ENCODE measurements around the gene OR6F1.
"Not testable (repeated sequence)": the region's sequence is repeated elsewhere in the genome, so short reads cannot be mapped to it uniquely, and the experiment has no call there.

Gene OR6F1

DNA sequence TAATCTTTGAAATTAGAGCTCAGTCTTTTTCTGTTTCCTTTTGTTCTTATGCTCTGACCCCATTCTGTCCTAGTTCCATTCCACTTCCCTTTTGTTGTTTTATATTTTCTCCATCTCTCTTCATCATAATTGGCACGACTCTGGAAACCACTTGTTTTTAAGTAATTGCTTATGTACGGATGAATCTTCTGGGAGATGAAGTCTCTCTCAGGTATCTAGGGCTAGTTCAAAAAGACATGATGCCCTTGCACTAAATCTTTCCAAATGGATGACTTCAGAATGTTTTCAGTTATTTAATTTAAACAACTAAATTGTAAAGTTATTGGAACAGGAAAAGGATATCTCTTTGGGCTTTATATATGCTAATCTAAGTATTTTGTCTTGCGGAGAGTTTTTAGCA lies at the start of gene OR6F1:
OR6F1 (minus strand) TSS at position 101 of the 400 bp plus-strand sequence. CDS start 3,891 bp downstream, outside the sequence.
- H3K4me1 ChIP-seq (ENCODE audit: low read depth, poor library complexity, severe bottlenecking) = no peaks in the 10 kb centered on the region
- TF ChIP-seq, protein P1, sequence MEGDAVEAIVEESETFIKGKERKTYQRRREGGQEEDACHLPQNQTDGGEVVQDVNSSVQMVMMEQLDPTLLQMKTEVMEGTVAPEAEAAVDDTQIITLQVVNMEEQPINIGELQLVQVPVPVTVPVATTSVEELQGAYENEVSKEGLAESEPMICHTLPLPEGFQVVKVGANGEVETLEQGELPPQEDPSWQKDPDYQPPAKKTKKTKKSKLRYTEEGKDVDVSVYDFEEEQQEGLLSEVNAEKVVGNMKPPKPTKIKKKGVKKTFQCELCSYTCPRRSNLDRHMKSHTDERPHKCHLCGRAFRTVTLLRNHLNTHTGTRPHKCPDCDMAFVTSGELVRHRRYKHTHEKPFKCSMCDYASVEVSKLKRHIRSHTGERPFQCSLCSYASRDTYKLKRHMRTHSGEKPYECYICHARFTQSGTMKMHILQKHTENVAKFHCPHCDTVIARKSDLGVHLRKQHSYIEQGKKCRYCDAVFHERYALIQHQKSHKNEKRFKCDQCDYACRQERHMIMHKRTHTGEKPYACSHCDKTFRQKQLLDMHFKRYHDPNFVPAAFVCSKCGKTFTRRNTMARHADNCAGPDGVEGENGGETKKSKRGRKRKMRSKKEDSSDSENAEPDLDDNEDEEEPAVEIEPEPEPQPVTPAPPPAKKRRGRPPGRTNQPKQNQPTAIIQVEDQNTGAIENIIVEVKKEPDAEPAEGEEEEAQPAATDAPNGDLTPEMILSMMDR (conservative IDR thresholded peaks at IDR 0.05; ENCODE audit: low read depth, low read length) = no peak
- H3K79me2 ChIP-seq (ENCODE audit: insufficient read depth, low read depth) = no peaks in the 10 kb centered on the region
- H3K4me2 ChIP-seq = no peak within 1 kb of the TSS
- H3K27me3 ChIP-seq (ENCODE audit: insufficient read depth, low read depth) = no peaks in the 10 kb centered on the region
- no peak within 1 kb of the TSS for H3K27ac ChIP-seq
- no peaks in the 10 kb centered on the region for H4K20me1 ChIP-seq (ENCODE audit: insufficient read depth)
- H3K9ac ChIP-seq = no peak within 1 kb of the TSS
- H3K36me3 ChIP-seq (ENCODE audit: insufficient read depth) = no peaks in the 10 kb centered on the region
- H2AFZ ChIP-seq (ENCODE audit: low read depth) = no peak within 1 kb of the TSS
- H3K4me3 ChIP-seq (IDR thresholded peaks at IDR 0.05; ENCODE audit: insufficient read depth, low read depth, low read length) = no peak within 1 kb of the TSS

DNA sequence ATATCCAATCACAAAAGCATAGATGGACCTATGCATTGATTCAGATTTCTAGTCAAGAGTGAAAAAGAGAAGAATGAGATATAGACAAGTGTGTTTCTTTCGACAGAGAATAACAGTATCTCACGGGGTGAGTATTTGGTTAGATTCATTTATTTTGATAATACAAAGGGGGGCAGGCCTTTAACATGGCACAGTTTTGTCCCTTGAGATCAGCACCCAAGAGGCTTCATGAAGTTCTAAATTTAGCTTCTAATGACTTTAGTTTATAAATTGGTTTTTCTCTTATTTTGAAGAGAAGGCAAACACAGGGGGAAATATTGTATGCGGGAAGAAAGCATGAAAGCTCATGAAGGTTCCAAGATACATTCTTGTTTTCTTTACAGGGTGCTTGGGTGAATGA lies 44.0 kb upstream of the OR6F1 start, which contains the start of gene OR1C1:
OR1C1 (minus strand) TSS at position 101 of the 400 bp plus-strand sequence. CDS start 2,150 bp downstream, outside the sequence.
- H2AFZ ChIP-seq (ENCODE audit: low read depth) = no peak within 1 kb of the TSS
- H3K4me2 ChIP-seq = no peak within 1 kb of the TSS
- H3K4me1 ChIP-seq (ENCODE audit: low read depth, poor library complexity, severe bottlenecking) = no peaks in the 10 kb centered on the region
- no peaks in the 10 kb centered on the region for H3K79me2 ChIP-seq (ENCODE audit: insufficient read depth, low read depth)
- H4K20me1 ChIP-seq (ENCODE audit: insufficient read depth) = no peaks in the 10 kb centered on the region
- H3K9ac ChIP-seq = no peak within 1 kb of the TSS
- no peak within 1 kb of the TSS for H3K4me3 ChIP-seq (IDR thresholded peaks at IDR 0.05; ENCODE audit: insufficient read depth, low read depth, low read length)
- H3K27ac ChIP-seq = no peak within 1 kb of the TSS
- no peaks in the 10 kb centered on the region for H3K27me3 ChIP-seq (ENCODE audit: insufficient read depth, low read depth)
- H3K36me3 ChIP-seq (ENCODE audit: insufficient read depth) = no peaks in the 10 kb centered on the region
- TF ChIP-seq, protein P1 (conservative IDR thresholded peaks at IDR 0.05; ENCODE audit: low read depth, low read length) = no peak

DNA sequence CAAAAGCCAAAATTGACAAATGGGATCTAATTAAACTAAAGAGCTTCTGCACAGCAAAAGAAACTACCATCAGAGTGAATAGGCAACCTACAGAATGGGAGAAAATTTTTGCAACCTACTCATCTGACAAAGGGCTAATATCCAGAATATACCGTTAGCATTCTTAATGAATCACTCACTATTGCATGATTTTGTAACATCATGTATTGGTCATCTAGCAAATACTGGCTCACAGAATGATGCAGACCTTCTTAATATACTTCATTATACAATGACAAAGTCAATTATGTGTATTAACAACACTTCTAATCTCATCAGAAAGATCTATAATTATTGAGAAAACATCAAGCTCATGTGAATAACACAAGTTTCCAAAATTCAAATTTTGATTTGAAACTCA lies 37.9 kb upstream of the OR6F1 start:
- not testable (repeated sequence) for H3K9ac ChIP-seq; H4K20me1 ChIP-seq (ENCODE audit: insufficient read depth); H3K4me2 ChIP-seq; H3K4me1 ChIP-seq (ENCODE audit: low read depth, poor library complexity, severe bottlenecking); H3K36me3 ChIP-seq (ENCODE audit: insufficient read depth); H2AFZ ChIP-seq (ENCODE audit: low read depth); H3K4me3 ChIP-seq (IDR thresholded peaks at IDR 0.05; ENCODE audit: insufficient read depth, low read depth, low read length); H3K27ac ChIP-seq; H3K79me2 ChIP-seq (ENCODE audit: insufficient read depth, low read depth); H3K27me3 ChIP-seq (ENCODE audit: insufficient read depth, low read depth)

DNA sequence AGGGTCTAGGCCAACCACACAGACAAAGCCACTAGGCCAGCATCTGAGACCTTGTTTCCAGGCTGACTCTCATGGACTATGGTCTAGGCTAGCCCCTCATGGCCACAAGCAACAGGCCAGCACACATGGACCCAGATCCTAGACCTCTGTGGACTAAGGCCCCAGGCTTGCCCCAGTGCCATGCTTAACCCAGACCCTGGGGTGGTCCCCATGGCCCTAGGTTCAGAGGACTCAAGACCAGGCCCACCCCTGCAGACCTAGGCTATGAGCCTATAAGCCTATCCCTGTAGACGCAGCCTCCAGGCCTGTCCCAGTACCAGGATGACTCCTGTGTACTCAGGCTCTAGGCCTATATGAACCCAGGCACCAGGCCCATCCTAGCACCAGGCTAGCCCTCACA lies 33.4 kb upstream of the OR6F1 start:
- H3K4me2 ChIP-seq = no peak overlapping the region
- H3K27ac ChIP-seq = no peak overlapping the region
- H3K4me1 ChIP-seq (ENCODE audit: low read depth, poor library complexity, severe bottlenecking) = no peaks in the 10 kb centered on the region
- no peaks in the 10 kb centered on the region for H3K36me3 ChIP-seq (ENCODE audit: insufficient read depth)
- no peak overlapping the region for H3K4me3 ChIP-seq (IDR thresholded peaks at IDR 0.05; ENCODE audit: insufficient read depth, low read depth, low read length)
- H3K79me2 ChIP-seq (ENCODE audit: insufficient read depth, low read depth) = no peaks in the 10 kb centered on the region
- H4K20me1 ChIP-seq (ENCODE audit: insufficient read depth) = no peaks in the 10 kb centered on the region
- H2AFZ ChIP-seq (ENCODE audit: low read depth) = no peak overlapping the region
- no peaks in the 10 kb centered on the region for H3K27me3 ChIP-seq (ENCODE audit: insufficient read depth, low read depth)
- TF ChIP-seq, protein P1 (conservative IDR thresholded peaks at IDR 0.05; ENCODE audit: low read depth, low read length) = no peak
- no peak overlapping the region for H3K9ac ChIP-seq

- no peak within 1 kb of the TSS for H3K4me2 ChIP-seq
- no peaks in the 10 kb centered on the region for H4K20me1 ChIP-seq (ENCODE audit: insufficient read depth)
- H2AFZ ChIP-seq (ENCODE audit: low read depth) = no peak within 1 kb of the TSS
- H3K27me3 ChIP-seq (ENCODE audit: insufficient read depth, low read depth) = no peaks in the 10 kb centered on the region
- no peaks in the 10 kb centered on the region for H3K79me2 ChIP-seq (ENCODE audit: insufficient read depth, low read depth)
- H3K4me1 ChIP-seq (ENCODE audit: low read depth, poor library complexity, severe bottlenecking) = no peaks in the 10 kb centered on the region
- TF ChIP-seq, protein P1 (conservative IDR thresholded peaks at IDR 0.05; ENCODE audit: low read depth, low read length) = no peak
- H3K36me3 ChIP-seq (ENCODE audit: insufficient read depth) = no peaks in the 10 kb centered on the region
- no peak within 1 kb of the TSS for H3K9ac ChIP-seq
- H3K4me3 ChIP-seq (IDR thresholded peaks at IDR 0.05; ENCODE audit: insufficient read depth, low read depth, low read length) = no peak within 1 kb of the TSS
- no peak within 1 kb of the TSS for H3K27ac ChIP-seq
Observed at GRCh38 chr1:247748041-247748440, 31.6 kb upstream of the OR6F1 start, which contains the start of gene OR14A2. Gene OR14A2, minus strand, starts transcription at chr1:247748141.
